GM18508 (cell line): ENCODE data around the gene PKD2.

Experiments used
- ATAC-seq: cut with Tn5 transposase; IDR thresholded peaks from one replicate; pipeline ENCODE4 v1.9.1; 2021; ENCODE audit warnings: moderate number of reproducible peaks; ENCODE audit not compliant: insufficient read depth, unreplicated experiment

Gene PKD2

DNA sequence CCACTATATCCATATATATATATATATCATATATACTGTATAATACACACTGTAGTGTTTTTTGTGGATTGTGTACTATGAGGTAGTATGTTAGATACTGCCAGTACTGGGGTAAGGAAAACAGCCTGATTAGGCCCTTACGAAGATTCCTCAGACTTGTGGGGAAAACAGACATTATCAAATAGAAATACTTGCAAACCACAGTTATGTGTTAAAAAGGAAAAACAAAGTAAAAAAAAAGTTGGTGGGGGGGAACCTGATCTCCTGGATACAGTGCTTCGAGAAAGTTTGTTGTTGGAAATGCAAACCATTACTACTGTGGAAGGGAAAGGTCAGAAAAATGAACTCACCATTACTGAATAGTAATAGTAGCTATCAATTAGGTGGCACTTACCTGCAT lies 53.0 kb downstream of the PKD2 start:
- ATAC-seq, result no peak

DNA sequence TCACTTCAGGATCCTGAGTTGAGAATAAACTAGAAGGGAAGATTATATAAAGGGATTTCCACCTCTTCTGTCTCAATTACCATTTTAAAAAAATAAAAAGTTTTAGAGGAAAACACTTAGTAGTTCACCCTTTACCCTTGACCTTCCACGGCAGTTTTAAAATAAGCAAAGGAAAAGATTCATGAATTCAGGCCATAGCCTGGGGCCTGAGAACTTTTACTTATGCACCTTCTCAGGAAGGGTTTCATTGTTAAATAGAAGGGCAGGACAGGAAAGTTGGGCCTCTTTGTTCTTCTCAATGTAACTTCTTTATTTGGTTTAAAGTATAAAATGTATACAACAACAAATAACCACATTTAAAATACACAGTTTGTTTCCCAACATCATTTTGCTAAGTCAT lies 54.9 kb downstream of the PKD2 start:
- no peak for ATAC-seq

- no peak for ATAC-seq
Observed at GRCh38 chr4:88062843-88063242, 55.4 kb downstream of the PKD2 start.

- ATAC-seq, result no peak
Observed at GRCh38 chr4:88063634-88064296, 56.3 kb downstream of the PKD2 start.

- ATAC-seq, result no peak
Observed at GRCh38 chr4:88064410-88064809, 57.0 kb downstream of the PKD2 start.

- ATAC-seq, result no peak
Observed at GRCh38 chr4:88070031-88070430, 62.6 kb downstream of the PKD2 start.

GRCh38 chr4:88075336-88075735 lies 67.9 kb downstream of the PKD2 start:
- no peak for ATAC-seq

- ATAC-seq, result no peak
Observed at GRCh38 chr4:88077911-88078524, 70.6 kb downstream of the PKD2 start.

DNA sequence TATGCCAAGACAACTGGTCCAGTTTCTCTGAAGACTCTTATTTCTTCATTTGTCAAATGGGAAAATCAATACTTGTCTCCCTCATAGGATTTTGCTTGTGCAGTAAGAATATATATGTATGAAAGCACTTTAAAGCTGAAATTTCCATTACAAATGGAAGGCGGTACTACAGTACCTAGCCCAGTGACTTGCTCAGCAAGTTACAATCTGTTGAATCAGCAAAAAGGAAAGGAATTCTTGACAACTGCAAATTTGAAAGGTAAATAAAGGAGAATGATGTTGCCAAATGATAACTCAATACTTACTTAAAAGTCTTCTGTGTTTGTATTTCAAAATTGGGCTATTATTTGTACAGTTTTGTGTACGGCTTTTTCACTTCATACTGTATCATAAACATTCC lies 71.1 kb downstream of the PKD2 start:
- ATAC-seq, result no peak

GRCh38 chr4:88080626-88081025 lies 73.2 kb downstream of the PKD2 start:
- ATAC-seq, result no peak

GRCh38 chr4:88087004-88087403 lies 79.6 kb downstream of the PKD2 start:
- no peak for ATAC-seq

GRCh38 chr4:88090898-88091297 lies 83.5 kb downstream of the PKD2 start:
- ATAC-seq, result no peak

- no peak for ATAC-seq
Observed at GRCh38 chr4:88091378-88091777, 83.9 kb downstream of the PKD2 start.

- no peak for ATAC-seq
Observed at GRCh38 chr4:88093874-88094273, 86.4 kb downstream of the PKD2 start.

DNA sequence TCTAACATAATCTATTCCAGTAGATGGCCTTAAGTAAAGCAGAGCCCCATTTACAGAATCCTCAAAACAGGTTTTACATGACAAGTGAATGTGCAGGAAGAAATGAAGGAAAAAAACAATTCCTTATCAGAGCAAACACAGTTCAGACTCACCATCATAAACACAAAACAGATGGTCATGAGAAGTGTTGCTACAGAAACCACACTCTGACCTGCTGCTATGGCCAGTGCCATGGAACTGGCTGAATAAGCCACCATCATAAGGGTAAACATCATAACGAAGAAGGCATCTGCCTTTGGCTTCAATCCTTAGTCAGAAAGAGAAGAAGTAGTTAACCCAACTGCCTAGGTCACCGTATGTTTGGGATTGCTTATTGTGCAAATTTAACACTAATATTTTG lies 89.9 kb downstream of the PKD2 start:
- ATAC-seq, result no peak

DNA sequence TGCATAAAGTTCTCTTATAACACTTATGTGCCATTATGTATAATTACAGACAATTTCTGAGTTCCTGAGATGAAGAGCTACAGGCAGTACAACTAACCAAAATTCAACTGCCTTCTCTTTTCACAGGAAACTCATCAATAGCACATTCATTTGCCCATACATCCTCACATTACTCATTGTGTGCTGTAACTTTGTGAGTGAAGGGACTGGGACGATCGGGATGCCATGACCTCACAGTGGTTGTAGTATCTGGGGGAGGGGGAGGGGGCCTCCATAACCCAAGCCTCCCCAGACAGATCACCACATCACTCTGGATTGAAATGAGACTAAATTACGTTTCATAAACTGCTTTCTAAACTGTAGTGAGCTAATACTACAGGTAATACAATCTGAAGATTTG lies 90.3 kb downstream of the PKD2 start:
- ATAC-seq, result no peak

GRCh38 chr4:88098993-88099752 lies 91.7 kb downstream of the PKD2 start:
- ATAC-seq, result no peak

DNA sequence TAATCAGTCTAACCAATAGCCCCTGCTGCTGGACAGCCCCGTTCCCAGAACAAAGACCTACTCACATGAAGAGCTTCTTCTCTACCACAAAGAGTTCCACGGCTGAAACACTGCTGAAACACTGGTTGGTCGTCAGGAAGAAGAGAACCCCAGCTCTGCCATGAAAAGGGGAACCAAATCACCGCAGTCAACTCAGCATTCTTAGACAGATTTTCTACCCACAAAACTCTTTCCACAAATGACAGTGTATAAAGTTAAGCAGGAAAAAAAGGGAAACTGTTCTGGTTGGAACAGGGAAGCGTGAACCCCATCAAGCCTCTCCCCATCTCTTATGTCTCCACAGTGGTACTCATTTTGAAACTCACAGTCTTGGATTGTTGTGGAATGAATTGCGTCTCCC lies 93.7 kb downstream of the PKD2 start:
- no peak for ATAC-seq

GRCh38 chr4:88102026-88102425 lies 94.6 kb downstream of the PKD2 start:
- no peak for ATAC-seq

- no peak for ATAC-seq
Observed at GRCh38 chr4:88104902-88105610, 97.6 kb downstream of the PKD2 start.

- no peak for ATAC-seq
Observed at GRCh38 chr4:88106205-88106604, 98.8 kb downstream of the PKD2 start.
